ENCODE measurements around the gene SNIP1. TPM values are rescaled to one million over a fixed set of nuclear protein-coding genes. Genes with fewer than 3 reads are reported as not detected.

SNIP1 gene
- total and polyA plus RNA-seq, 2 of the 8 experiments (the other 6 are each of a cell fraction or from before 2014, with no cell fraction given) = 3.7 to 15.7 TPM

DNA sequence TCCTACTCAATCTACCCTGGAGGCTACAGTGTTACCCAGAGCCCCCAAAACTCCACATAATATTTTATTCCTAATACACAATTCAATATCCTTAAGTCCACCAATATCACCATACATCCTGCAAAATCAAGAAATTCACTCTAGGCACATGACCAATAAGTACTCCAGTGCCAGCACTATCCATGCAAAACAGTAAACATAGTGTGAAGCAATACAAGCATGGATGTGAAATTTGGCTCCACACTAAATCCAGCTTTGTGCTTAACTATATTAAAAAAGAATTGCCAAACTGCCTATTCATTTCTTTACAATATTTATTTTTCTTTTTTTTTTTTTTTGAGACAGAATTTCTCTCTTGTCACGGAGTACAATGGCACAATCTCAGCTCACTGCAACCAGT lies 36.5 kb downstream of the SNIP1 start:
- no peaks in the 10 kb centered on the region for H3K27me3 ChIP-seq (replicated peaks in 1 of 4; ENCODE audit: control insufficient read depth in 3 of 4, extremely low read depth in 1 of 4, insufficient read depth in 3 of 4, low read length in 3 of 4)
- WGBS, 2 experiments (ENCODE audit: extremely low coverage in 1 of 2, insufficient coverage in 1 of 2, insufficient read length in 1 of 2, insufficient replicate concordance in 2 of 2, low coverage in 1 of 2, low lambda C conversion rate in 2 of 2, missing lambda C conversion rate in 1 of 2) = 90% methylated on average over 1 of the region's 1 CpG; no CpG with 5 or more reads in 1 of the 2 experiments
- no peak overlapping the region for H2BK12ac ChIP-seq (ENCODE audit: low read depth, low read length)
- peaks cover 13% of the 10 kb centered on the region for H3K23me2 ChIP-seq (ENCODE audit: low read depth, low read length)
- FAIRE-seq (no peak), DNase-seq (ENCODE audit: low read depth in 1 of 2, low spot score in 2 of 2) (no peak)
- no peak overlapping the region for H3K18ac ChIP-seq (ENCODE audit: extremely low read depth, low read length)
- H3K4me2 ChIP-seq (ENCODE audit: insufficient read depth in 1 of 2, low read depth in 2 of 2, low read length in 2 of 2) = no peak overlapping the region
- H3K9me3 ChIP-seq (ENCODE audit: insufficient read depth in 2 of 2, low read depth in 1 of 2, low read length in 1 of 2) = no peaks in the 10 kb centered on the region; a peak in 1 of 4 replicates
- TF ChIP-seq HDAC2 (IDR thresholded peaks at IDR 0.05; ENCODE audit: borderline replicate concordance in 1 of 2, low read depth in 2 of 2, low read length in 2 of 2) = no peak
- no peak for TF ChIP-seq RNF2 (IDR thresholded peaks at IDR 0.05; ENCODE audit: borderline replicate concordance, low read depth, low read length, missing control alignments, poor library complexity, severe bottlenecking)
- no peak for TF ChIP-seq PHF8 (conservative IDR thresholded peaks at IDR 0.05; ENCODE audit: low read depth, low read length)
- TF ChIP-seq KDM1A (IDR thresholded peaks at IDR 0.05; ENCODE audit: borderline replicate concordance, low read length) = no peak
- no peak for TF ChIP-seq EZH2 (IDR thresholded peaks at IDR 0.05; ENCODE audit: low read depth, low read length, severe bottlenecking)
- no peak for TF ChIP-seq SP4 (IDR thresholded peaks at IDR 0.05; ENCODE audit: low read length)
- no peak overlapping the region for H3K4me3 ChIP-seq (ENCODE audit: extremely low read depth in 1 of 4, insufficient read depth in 2 of 4, low read depth in 3 of 4, low read length in 4 of 4)
- no peak overlapping the region for H3K4ac ChIP-seq (replicated peaks; ENCODE audit: insufficient read length, low read depth, low read length)
- peaks cover 2 to 13% (median 6%) of the 10 kb centered on the region in 4 experiments; a peak in 4 of 7 replicates for H3K4me1 ChIP-seq (replicated peaks in 1 of 4; ENCODE audit: control insufficient read depth in 3 of 4, insufficient read depth in 4 of 4, low read length in 3 of 4)
- peaks cover 3 to 7% of the 10 kb centered on the region in 2 experiments for H4K20me1 ChIP-seq (replicated peaks in 1 of 2; ENCODE audit: control insufficient read depth in 1 of 2, insufficient read depth in 2 of 2, low read length in 2 of 2)
- no peak overlapping the region for H2AFZ ChIP-seq (ENCODE audit: low read length)
- H3K56ac ChIP-seq (replicated peaks; ENCODE audit: insufficient read length, low read depth, low read length) = no peak overlapping the region
- H3K9ac ChIP-seq (replicated peaks in 1 of 4; ENCODE audit: extremely low read depth in 1 of 4, low read depth in 3 of 4, low read length in 3 of 4) = no peak overlapping the region
- no peak overlapping the region for H2AK5ac ChIP-seq (ENCODE audit: low read depth, low read length)
- peaks cover 3 to 11% of the 10 kb centered on the region in 2 experiments; a peak in 2 of 4 replicates for H3K79me2 ChIP-seq (ENCODE audit: control insufficient read depth in 1 of 2, insufficient read depth in 2 of 2, low read length in 2 of 2)
- POLR2A ChIA-PET (ENCODE audit: partially characterized antibody) = no interaction called here
- H3K36me3 ChIP-seq (ENCODE audit: control insufficient read depth in 2 of 4, insufficient read depth in 4 of 4, low read length in 3 of 4) = peaks cover 0 to 3% (median 2%) of the 10 kb centered on the region in 4 experiments; a peak in 3 of 8 replicates
- no peak overlapping the region for H3K23ac ChIP-seq (ENCODE audit: insufficient read length)
- H2BK15ac ChIP-seq (ENCODE audit: low read length) = no peak overlapping the region
- peaks cover 4% of the 10 kb centered on the region; the same call in 1 of the 2 replicates for H3K79me1 ChIP-seq (ENCODE audit: low read depth, low read length)
- no peak overlapping the region for H4K8ac ChIP-seq (ENCODE audit: extremely low read depth, insufficient read depth, low read length)
- no peak overlapping the region for H4K91ac ChIP-seq (replicated peaks; ENCODE audit: insufficient read length, low read length)
- H2BK120ac ChIP-seq (replicated peaks; ENCODE audit: low read depth, low read length) = no peak overlapping the region
- no peak overlapping the region for H4K5ac ChIP-seq (ENCODE audit: insufficient read length, low read depth, low read length)
- CTCF ChIA-PET (ENCODE audit: partially characterized antibody) = interaction anchor here (0.9 kb wide), 1 partner anchor 8 kb away, joined by 3 read pairs; no protein-coding TSS in a partner anchor
- H3K14ac ChIP-seq (ENCODE audit: insufficient read length) = no peak overlapping the region
- no peak overlapping the region for H2BK5ac ChIP-seq (ENCODE audit: low read depth, low read length)
- no peak overlapping the region for H3K27ac ChIP-seq (ENCODE audit: low read depth, low read length)
- H2BK20ac ChIP-seq (ENCODE audit: low read length) = no peak overlapping the region
